ENCODE data around the gene C1orf35.

DNA sequence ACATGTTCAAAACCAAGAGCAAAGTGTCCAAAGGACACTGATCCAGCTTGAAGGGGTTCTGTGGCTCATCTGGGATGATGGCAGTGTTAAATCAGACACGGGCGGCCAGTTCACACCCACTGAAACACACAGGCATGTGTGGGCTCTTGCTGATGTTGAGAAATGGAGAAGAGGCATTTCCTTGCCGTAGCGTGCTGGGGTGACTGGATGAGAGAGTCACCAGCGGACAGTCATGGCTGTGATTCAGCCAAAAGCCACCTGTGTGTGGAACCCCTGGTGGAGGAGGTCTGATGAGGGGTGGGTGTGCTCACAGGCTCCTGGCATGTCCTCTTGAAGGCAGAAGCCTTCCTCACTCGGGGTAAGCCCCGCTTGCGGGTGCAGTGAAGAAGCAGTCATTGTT, 7.2 kb downstream of the C1orf35 start:
- TF ChIP-seq, protein P1, sequence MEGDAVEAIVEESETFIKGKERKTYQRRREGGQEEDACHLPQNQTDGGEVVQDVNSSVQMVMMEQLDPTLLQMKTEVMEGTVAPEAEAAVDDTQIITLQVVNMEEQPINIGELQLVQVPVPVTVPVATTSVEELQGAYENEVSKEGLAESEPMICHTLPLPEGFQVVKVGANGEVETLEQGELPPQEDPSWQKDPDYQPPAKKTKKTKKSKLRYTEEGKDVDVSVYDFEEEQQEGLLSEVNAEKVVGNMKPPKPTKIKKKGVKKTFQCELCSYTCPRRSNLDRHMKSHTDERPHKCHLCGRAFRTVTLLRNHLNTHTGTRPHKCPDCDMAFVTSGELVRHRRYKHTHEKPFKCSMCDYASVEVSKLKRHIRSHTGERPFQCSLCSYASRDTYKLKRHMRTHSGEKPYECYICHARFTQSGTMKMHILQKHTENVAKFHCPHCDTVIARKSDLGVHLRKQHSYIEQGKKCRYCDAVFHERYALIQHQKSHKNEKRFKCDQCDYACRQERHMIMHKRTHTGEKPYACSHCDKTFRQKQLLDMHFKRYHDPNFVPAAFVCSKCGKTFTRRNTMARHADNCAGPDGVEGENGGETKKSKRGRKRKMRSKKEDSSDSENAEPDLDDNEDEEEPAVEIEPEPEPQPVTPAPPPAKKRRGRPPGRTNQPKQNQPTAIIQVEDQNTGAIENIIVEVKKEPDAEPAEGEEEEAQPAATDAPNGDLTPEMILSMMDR (conservative IDR thresholded peaks at IDR 0.05; ENCODE audit: low read depth, low read length) = no peak
- no peak for TF ChIP-seq CEBPB (IDR thresholded peaks at IDR 0.05; ENCODE audit: low read depth, low read length)
- TF ChIP-seq RFX5 (IDR thresholded peaks at IDR 0.05; ENCODE audit: low read depth, low read length) = no peak
- no peak for TF ChIP-seq FOS (IDR thresholded peaks at IDR 0.05; ENCODE audit: low read depth, low read length)
- no peak for TF ChIP-seq POLR2A (IDR thresholded peaks at IDR 0.05; ENCODE audit: low read depth, low read length)
- TF ChIP-seq MXI1 (IDR thresholded peaks at IDR 0.05; ENCODE audit: borderline replicate concordance, low read depth, low read length) = no peak
- TF ChIP-seq, protein P2, sequence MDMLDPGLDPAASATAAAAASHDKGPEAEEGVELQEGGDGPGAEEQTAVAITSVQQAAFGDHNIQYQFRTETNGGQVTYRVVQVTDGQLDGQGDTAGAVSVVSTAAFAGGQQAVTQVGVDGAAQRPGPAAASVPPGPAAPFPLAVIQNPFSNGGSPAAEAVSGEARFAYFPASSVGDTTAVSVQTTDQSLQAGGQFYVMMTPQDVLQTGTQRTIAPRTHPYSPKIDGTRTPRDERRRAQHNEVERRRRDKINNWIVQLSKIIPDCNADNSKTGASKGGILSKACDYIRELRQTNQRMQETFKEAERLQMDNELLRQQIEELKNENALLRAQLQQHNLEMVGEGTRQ (IDR thresholded peaks at IDR 0.05; ENCODE audit: low read depth, low read length) = no peak
- no peak for TF ChIP-seq RAD21 (IDR thresholded peaks at IDR 0.05; ENCODE audit: low read length)
- TF ChIP-seq MAFK (IDR thresholded peaks at IDR 0.05; ENCODE audit: low read depth, low read length) = no peak
- TF ChIP-seq, protein P3, sequence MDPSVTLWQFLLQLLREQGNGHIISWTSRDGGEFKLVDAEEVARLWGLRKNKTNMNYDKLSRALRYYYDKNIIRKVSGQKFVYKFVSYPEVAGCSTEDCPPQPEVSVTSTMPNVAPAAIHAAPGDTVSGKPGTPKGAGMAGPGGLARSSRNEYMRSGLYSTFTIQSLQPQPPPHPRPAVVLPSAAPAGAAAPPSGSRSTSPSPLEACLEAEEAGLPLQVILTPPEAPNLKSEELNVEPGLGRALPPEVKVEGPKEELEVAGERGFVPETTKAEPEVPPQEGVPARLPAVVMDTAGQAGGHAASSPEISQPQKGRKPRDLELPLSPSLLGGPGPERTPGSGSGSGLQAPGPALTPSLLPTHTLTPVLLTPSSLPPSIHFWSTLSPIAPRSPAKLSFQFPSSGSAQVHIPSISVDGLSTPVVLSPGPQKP (IDR thresholded peaks at IDR 0.05; ENCODE audit: borderline replicate concordance, low read depth, low read length) = no peak
- TF ChIP-seq RCOR1 (IDR thresholded peaks at IDR 0.05; ENCODE audit: insufficient replicate concordance, low read length) = no peak
- TF ChIP-seq BHLHE40 (IDR thresholded peaks at IDR 0.05; ENCODE audit: low read depth, low read length) = no peak

Data from IMR-90 (cell line).